Thoracic aorta (tissue), 2 donors: ENCODE measurements around the gene SS18L1. TPM values are rescaled to one million over a fixed set of nuclear protein-coding genes. Genes with fewer than 3 reads are reported as not detected.

Experiments
- ATAC-seq: fragments of 150-250 bp; one replicate; pipeline ENCODE4 v1.8.0; 2017; ENCODE audit warnings: low read depth; ENCODE audit not compliant: insufficient number of reproducible peaks, low FRiP score
- DNase-seq: peaks from one replicate; pipeline ENCODE4 v3.0.0-alpha.2; 2020; ENCODE audit warnings: low spot score
- H3K27ac ChIP-seq, 2 donors: fragments of 200-600 bp; sonication (generic); 1 replicate in 1 of 2; 2 replicates in 1 of 2; pipeline ENCODE4 v1.5.1; 2016; ENCODE audit warnings: mild to moderate bottlenecking in 2 of 2, moderate library complexity in 2 of 2
- H3K27me3 ChIP-seq: fragments of 200-600 bp; sonication (generic); replicated peaks from 2 replicates; pipeline ENCODE4 v1.6.0; 2016; ENCODE audit warnings: mild to moderate bottlenecking; ENCODE audit not compliant: insufficient read depth
- H3K36me3 ChIP-seq: fragments of 200-600 bp; sonication (generic); one replicate; pipeline ENCODE4 v1.5.1; 2016
- H3K4me1 ChIP-seq, 2 donors: fragments of 200-600 bp; sonication (generic); 1 replicate in 1 of 2; 2 replicates in 1 of 2; pipeline versions ENCODE4 v1.5.1 to v1.6.0; 2016; ENCODE audit warnings: low read depth in 2 of 2, mild to moderate bottlenecking in 1 of 2; ENCODE audit not compliant: control insufficient read depth in 1 of 2
- H3K4me3 ChIP-seq: fragments of 200-600 bp; sonication (generic); 2 replicates; pipeline ENCODE4 v1.5.1; 2016; ENCODE audit warnings: mild to moderate bottlenecking
- H3K9me3 ChIP-seq: fragments of 200-600 bp; sonication (generic); 2 replicates; pipeline ENCODE4 v1.5.1; 2016
- CTCF ChIP-seq: fragments of 200-600 bp; sonication (generic); IDR thresholded peaks from one replicate; pipeline ENCODE4 v1.5.1; 2019; ENCODE audit warnings: antibody characterized with exemption
- total RNA-seq, 2 donors: library from RNA; depleted of rRNA; stranded (reverse); fragments of >200 nt; gene quantifications; one replicate each; pipeline versions ENCODE4 v1.1.0 to v1.2.3, GENCODE V29; 2016

Gene SS18L1
- total RNA-seq, 2 donors from 2014 or later, result 10.7 to 21.7 TPM

- H3K4me1 ChIP-seq, result no peaks in the 10 kb centered on the region
- TF ChIP-seq CTCF, result no peak
- H3K4me3 ChIP-seq, result no peak overlapping the region
- H3K36me3 ChIP-seq, result peaks cover 15% of the 10 kb centered on the region
- no peaks in the 10 kb centered on the region for H3K9me3 ChIP-seq
- no peak overlapping the region for H3K27ac ChIP-seq
- no peak for ATAC-seq
- H3K27me3 ChIP-seq, result no peaks in the 10 kb centered on the region
- no peak for DNase-seq
Measured at GRCh38 chr20:62175711-62176110, 32.1 kb downstream of the SS18L1 start.

GRCh38 chr20:62176866-62177265 lies 33.3 kb downstream of the SS18L1 start:
- no peak for TF ChIP-seq CTCF
- no peaks in the 10 kb centered on the region for H3K27me3 ChIP-seq
- DNase-seq, result no peak
- no peak overlapping the region for H3K4me3 ChIP-seq
- H3K27ac ChIP-seq, result no peak overlapping the region
- ATAC-seq, result no peak
- H3K36me3 ChIP-seq, result peaks cover 15% of the 10 kb centered on the region
- H3K9me3 ChIP-seq, result no peaks in the 10 kb centered on the region
- H3K4me1 ChIP-seq, result peaks cover 0 to 2% of the 10 kb centered on the region in 2 donors

- H3K9me3 ChIP-seq, result no peaks in the 10 kb centered on the region
- peaks cover 0 to 6% of the 10 kb centered on the region in 2 donors for H3K4me1 ChIP-seq
- peaks cover 15% of the 10 kb centered on the region for H3K36me3 ChIP-seq
- TF ChIP-seq CTCF, result no peak
- H3K27ac ChIP-seq, result no peak overlapping the region
- ATAC-seq (no peak), DNase-seq (no peak)
- H3K4me3 ChIP-seq, result no peak overlapping the region
- no peaks in the 10 kb centered on the region for H3K27me3 ChIP-seq
Measured at GRCh38 chr20:62177307-62177706, 33.7 kb downstream of the SS18L1 start.

- no peak for TF ChIP-seq CTCF
- Histone ChIP-seq H3K36me3 (peaks cover 9% of the 10 kb centered on the region), H3K4me1 (peaks cover 2 to 9% of the 10 kb centered on the region in 2 donors), H3K9me3 (no peaks in the 10 kb centered on the region), H3K27ac (peak overlapping the region; percentile 31 to 53), H3K27me3 (no peaks in the 10 kb centered on the region), H3K4me3 (no peak overlapping the region)
- no peak for DNase-seq
- ATAC-seq, result no peak
Measured at GRCh38 chr20:62178316-62179161, 35.0 kb downstream of the SS18L1 start.

- no peak for TF ChIP-seq CTCF
- Histone ChIP-seq H3K36me3 (peaks cover 8% of the 10 kb centered on the region), H3K27me3 (no peaks in the 10 kb centered on the region), H3K4me1 (peaks cover 6 to 15% of the 10 kb centered on the region in 2 donors), H3K9me3 (no peaks in the 10 kb centered on the region), H3K4me3 (no peak overlapping the region), H3K27ac (peak overlapping the region; percentile 31 to 53)
- ATAC-seq (no peak), DNase-seq (no peak)
Measured at GRCh38 chr20:62179162-62179504, 35.6 kb downstream of the SS18L1 start.
